ENCODE data around the gene ITGB3.

Gene ITGB3

GRCh38 chr17:47276444-47276843 is 22.8 kb downstream of the ITGB3 start:
- no peak for DNase-seq (ENCODE audit: low read depth in 3 of 3)

DNA sequence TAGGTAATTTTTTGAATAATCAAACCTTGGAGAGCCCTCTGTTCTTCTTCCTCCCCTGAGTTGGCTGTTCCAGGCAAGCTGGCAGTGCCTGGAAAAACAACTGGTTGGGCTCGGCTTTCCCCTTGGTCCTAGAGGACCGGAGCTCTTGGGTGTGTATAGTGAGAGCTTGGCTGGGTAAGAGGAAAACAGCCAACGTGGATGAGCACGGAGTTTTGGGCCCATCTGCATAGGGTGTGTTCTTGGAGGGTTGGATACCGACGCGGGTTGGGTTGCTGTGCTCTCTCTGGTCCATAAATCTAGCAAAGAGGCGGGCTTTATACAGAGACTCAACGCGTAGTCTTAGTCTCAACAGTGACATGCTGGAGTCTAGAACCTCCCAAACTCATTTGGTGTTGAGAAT is 23.2 kb downstream of the ITGB3 start:
- DNase-seq (ENCODE audit: low read depth in 3 of 3) = no peak

- no peak for DNase-seq (ENCODE audit: low read depth in 3 of 3)
Measured at GRCh38 chr17:47277921-47278320, 24.3 kb downstream of the ITGB3 start.

GRCh38 chr17:47278561-47278960 is 24.9 kb downstream of the ITGB3 start:
- DNase-seq (ENCODE audit: low read depth in 3 of 3) = no peak

- DNase-seq (ENCODE audit: low read depth in 3 of 3) = no peak
Measured at GRCh38 chr17:47279062-47279801, 25.6 kb downstream of the ITGB3 start.

GRCh38 chr17:47280072-47280811 is 26.6 kb downstream of the ITGB3 start:
- DNase-seq (ENCODE audit: low read depth in 3 of 3) = no peak

DNA sequence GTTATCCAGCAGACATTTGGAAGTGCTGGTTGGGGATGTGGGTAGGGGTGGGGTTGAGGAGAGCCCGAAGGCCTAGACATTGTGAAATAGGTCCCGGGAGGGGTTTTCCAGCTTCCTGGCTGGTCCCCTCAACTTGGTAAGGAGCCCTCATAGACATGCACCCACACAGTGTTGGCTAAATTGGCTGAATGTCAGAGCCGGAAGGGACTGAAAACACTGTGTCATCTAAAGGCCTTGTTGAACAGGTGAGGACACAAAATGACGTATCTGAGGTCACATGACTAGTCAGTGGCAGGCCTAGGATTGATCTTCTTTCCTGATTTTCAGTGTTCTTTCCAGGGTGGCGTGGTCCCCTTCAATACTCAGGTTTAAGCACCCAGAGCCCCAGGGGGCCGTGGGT is 27.6 kb downstream of the ITGB3 start:
- no peak for DNase-seq (ENCODE audit: low read depth in 3 of 3)

DNA sequence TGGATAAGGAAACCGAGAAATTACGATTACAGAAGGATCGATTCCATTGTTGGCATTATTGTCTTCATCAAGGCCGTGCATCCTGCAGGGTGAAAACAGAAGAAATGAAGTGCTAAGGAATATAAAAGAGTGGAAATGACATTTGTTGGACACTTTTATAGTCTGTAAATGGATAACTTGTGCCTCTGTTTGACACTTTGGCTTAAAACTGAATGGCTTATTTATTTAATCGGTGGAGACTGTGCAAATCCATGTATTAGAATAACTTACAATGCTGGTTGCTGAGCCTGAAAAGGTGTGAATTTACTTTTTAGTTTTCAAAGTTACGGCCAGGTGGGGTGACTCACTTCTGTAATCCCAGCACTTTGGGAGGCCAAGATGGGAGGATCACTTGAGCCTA is 31.4 kb downstream of the ITGB3 start:
- DNase-seq (ENCODE audit: low read depth in 3 of 3) = no peak

DNA sequence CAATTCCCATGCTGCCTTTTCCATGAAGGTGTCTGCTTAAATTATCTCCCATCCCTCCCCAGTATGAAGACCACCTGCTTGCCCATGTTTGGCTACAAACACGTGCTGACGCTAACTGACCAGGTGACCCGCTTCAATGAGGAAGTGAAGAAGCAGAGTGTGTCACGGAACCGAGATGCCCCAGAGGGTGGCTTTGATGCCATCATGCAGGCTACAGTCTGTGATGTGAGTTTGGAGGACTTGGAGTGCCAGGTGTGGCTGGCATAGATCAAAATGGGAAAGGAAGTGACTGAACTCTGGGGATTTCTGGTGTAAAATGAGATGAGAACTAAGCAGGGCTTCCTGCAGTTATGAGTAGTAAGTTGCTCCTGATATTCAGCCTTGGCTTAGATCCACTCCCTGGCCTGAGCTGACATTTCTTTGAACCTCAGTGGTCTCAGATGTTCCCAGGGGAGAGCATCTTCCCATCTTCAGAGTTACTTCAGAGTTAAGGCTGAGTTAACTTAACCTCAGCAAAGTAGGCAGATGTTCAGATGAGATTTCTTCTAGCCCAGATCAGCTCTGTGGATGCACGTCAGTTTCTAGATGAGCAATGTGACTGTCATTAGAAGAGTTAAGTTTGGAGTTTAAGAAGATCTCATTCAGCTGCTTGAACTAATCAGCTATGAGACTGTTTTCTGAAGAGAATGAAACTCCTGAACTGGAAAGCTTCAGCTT is 32.7 kb downstream of the ITGB3 start:
- DNase-seq (ENCODE audit: low read depth in 3 of 3) = no peak

- no peak for DNase-seq (ENCODE audit: low read depth in 3 of 3)
Measured at GRCh38 chr17:47287068-47287467, 33.4 kb downstream of the ITGB3 start.

- no peak for DNase-seq (ENCODE audit: low read depth in 3 of 3)
Measured at GRCh38 chr17:47287639-47288038, 34.0 kb downstream of the ITGB3 start.

DNA sequence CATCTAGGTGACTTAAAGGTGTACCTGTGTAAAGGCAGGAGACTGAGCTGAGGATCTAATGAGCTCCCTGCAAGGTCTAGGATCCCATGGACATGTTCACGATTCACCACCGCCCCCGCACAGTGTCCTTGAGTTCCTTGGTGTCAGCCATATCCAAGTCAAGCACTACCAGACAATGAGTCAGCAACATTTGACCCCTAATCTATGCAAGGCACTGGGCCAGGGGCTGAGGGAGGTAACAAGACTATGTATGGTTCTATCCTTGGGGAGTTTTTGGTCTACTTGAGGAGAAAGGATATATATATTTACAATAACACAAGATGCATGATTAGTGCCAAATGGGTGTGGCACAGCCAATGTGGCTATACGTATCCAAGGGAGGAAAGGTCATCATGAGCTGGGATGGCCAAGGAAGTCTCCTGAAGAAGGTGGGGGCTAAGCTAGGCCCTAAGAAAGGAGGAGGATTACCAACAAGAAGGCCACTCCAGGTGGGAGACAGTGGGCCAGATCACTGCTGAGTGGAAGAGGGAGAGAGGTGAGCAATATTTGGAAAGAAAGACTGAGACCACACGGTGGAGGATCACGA is 35.0 kb downstream of the ITGB3 start:
- DNase-seq (ENCODE audit: low read depth in 3 of 3) = no peak

DNA sequence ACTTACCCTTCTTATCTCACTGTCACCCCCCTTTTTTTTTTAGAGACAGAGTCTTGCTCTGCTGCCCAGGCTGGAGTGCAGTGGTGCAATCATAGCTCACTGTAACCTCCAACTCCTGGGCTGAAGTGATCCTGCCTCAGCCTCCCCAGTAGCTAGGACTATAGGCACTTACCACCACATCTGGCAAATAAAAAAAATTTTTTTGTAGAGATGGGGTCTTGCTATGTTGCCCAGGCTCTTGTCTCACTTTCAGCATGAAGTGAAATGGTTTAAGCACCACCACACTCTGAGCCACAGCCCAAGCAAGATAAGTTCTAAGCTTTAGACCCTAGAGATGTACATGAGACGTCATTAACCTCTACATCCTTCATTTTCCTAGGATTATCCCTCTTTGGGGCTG is 35.7 kb downstream of the ITGB3 start:
- DNase-seq (ENCODE audit: low read depth in 3 of 3) = no peak

DNA sequence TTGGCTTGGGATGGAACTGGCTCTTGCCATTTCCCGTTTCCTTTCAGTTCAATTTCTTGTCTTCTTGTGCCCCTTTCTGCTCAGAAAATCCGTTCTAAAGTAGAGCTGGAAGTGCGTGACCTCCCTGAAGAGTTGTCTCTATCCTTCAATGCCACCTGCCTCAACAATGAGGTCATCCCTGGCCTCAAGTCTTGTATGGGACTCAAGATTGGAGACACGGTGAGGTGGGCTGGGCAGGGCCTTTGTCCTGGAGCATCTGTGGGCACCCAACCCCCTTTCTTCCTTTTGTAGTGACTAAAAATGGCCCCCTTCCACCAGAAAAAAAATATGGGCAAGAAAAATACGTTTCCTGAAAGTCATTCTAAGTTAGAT is 37.2 kb downstream of the ITGB3 start:
- no peak for DNase-seq (ENCODE audit: low read depth in 3 of 3)

DNA sequence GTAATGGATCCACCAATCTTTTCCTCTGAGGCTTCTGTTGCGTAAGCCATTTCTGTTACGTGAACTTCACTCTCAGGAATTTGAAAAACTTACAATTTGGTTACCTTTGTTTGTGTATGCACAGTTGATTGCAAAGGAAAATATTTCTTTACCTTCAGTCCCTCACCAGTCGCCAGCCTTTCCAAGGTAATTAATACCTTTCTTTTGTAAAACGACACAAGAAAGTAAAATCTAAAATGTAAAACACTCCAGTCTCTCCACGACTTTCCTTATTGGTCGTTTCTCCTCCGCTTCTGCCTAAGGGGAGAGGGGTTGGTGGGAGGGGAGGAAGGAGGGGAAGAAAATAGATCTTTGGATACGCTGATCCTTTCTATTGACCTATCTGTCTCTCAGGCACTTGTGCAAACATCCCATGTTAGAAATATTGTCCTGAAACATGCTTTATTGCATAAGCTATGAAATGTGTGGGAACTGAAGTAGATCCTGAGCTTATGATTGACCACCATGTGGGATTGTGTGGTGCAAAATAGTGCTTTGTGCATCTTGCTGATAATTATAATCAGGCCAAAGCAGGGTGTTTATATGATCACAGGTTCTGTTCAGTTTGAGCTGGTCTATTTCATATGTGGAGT is 37.7 kb downstream of the ITGB3 start:
- DNase-seq (ENCODE audit: low read depth in 3 of 3) = no peak

DNA sequence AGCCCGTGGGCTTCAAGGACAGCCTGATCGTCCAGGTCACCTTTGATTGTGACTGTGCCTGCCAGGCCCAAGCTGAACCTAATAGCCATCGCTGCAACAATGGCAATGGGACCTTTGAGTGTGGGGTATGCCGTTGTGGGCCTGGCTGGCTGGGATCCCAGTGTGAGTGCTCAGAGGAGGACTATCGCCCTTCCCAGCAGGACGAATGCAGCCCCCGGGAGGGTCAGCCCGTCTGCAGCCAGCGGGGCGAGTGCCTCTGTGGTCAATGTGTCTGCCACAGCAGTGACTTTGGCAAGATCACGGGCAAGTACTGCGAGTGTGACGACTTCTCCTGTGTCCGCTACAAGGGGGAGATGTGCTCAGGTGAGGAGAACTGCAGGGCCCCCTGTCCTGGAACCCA is 38.6 kb downstream of the ITGB3 start:
- DNase-seq (ENCODE audit: low read depth in 3 of 3) = no peak

- DNase-seq (ENCODE audit: low read depth in 3 of 3) = no peak
Measured at GRCh38 chr17:47295037-47295873, 41.6 kb downstream of the ITGB3 start.

DNA sequence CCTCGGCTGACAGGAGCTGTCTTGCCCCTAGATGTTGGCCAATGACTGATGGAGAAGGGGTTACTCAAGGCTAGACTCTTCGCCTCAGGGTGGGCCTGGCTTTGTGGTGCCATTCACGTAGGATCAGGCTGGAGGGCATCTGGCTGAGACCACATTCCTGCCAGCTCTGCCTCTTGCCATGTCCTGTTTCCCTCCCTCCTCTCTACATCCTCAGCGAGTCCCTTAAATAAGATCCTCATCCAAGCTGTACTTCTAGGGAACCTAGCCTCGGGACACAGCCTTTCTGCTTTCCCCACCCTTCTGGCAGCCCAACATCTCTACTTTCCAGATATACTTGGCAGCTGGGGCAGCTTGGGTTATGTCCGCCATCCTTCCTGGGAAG is 42.2 kb downstream of the ITGB3 start:
- DNase-seq (ENCODE audit: low read depth in 3 of 3) = no peak

- no peak for DNase-seq (ENCODE audit: low read depth in 3 of 3)
Measured at GRCh38 chr17:47297661-47298400, 44.2 kb downstream of the ITGB3 start.

DNA sequence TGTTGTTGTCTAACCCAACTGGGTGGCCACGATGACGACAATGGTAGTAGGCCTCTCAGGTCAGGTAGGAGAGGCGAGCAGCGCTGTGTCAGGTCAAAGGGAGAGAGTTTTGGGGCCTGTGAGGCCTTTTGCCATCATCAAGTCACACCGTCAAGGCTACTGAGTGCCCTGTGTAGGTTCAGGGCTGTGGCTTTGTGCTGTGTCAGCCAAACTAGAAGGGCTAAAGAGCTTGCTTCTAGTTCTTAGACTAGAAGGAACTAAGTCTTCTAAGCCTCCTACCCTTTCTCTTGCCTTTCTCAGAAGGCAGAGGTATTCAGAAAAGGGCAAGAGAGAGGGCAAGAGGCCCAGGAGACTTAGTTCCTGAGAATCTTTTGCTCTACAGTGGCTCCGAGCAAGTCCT is 45.1 kb downstream of the ITGB3 start:
- no peak for DNase-seq (ENCODE audit: low read depth in 3 of 3)

Measured in stimulated activated CD4-positive, alpha-beta T cell treated with anti-CD3 and anti-CD28 coated beads, TNF-alpha, amount 100 ng/mL, for 4 hours (primary cell).